ENCODE data around the gene NRXN3.

The NRXN3 gene

DNA sequence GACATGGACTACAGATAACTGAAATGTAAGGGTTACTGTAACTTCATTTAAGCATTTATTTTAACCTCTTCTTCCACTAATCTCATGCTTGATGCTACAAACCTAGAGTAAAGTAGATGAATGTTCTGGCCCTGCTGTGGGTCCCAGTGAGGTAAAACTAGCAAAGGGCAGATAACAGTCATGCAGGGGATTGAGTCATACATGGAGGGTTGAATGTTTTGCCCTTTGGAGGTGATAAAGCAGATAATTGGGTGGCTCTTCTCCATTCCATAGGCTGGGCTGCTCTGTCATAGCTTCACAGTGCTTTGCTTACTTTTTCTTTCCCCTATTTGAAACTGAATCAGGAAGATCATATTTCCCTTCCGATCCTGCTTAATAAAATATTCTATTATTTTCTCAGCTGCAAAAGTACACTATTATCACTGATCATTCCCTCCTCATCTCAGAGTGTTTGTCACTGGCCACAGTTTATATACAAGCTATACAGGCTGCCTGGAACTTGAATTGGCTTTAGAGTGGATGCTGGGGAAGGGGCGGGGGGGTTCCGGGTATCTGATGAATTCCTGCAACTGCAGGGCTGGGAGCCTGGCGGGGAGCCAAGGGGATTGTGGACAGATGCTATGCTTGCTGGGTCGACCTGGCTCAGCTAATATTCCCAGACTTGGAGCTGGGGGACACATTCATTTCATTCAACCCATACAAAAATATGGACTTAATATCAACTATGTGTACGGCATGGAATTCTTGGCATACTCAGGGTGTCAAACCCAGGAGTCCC lies 235.1 kb downstream of the NRXN3 start:
- TF ChIP-seq, protein P1, sequence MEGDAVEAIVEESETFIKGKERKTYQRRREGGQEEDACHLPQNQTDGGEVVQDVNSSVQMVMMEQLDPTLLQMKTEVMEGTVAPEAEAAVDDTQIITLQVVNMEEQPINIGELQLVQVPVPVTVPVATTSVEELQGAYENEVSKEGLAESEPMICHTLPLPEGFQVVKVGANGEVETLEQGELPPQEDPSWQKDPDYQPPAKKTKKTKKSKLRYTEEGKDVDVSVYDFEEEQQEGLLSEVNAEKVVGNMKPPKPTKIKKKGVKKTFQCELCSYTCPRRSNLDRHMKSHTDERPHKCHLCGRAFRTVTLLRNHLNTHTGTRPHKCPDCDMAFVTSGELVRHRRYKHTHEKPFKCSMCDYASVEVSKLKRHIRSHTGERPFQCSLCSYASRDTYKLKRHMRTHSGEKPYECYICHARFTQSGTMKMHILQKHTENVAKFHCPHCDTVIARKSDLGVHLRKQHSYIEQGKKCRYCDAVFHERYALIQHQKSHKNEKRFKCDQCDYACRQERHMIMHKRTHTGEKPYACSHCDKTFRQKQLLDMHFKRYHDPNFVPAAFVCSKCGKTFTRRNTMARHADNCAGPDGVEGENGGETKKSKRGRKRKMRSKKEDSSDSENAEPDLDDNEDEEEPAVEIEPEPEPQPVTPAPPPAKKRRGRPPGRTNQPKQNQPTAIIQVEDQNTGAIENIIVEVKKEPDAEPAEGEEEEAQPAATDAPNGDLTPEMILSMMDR (IDR thresholded peaks at IDR 0.05), result no peak
- no peak overlapping the region for H3K27ac ChIP-seq
- H3K4me3 ChIP-seq, result no peak overlapping the region
- DNase-seq (ENCODE audit: low spot score), result no peak

DNA sequence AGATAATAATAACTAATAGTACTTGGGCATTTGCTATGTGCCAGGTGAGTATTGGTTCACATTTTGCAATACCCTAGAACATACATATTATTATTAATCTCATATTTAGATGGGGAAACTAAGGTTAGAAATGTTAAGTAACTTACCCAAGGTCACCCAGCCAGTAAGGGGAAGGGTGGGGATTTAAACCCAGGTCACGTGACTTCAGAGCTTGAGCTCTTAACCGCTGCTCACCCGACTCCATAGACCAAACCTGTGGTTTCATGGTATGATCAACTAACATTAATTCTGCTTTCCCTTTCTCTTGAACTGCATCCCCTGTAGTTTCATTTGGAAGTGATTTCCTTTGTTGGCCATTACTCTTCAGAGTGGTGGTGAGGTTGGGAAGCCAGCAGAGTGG lies 242.3 kb downstream of the NRXN3 start:
- no peak overlapping the region for H3K27ac ChIP-seq
- TF ChIP-seq, protein P1 (IDR thresholded peaks at IDR 0.05), result no peak
- H3K4me3 ChIP-seq, result no peak overlapping the region
- DNase-seq (ENCODE audit: low spot score), result no peak

DNA sequence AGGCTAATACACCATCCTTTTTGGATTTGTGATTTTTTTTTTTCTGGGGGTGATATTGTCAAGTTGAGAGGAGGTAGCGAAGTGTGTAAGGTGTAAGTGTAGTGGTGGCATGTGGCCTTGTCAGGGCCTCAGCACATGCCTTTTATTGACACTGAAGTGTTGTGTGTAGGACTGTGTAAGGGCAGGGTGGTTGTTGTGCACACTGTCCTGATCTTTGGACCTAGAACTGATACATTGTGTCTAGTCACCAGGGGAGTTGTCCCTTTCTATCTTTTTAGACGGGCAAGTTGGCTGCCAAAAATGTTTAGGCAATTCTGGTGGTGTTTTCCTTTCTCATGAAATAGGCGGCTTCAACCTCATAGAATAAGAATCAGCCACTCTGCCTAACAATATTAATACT lies 244.0 kb downstream of the NRXN3 start:
- Histone ChIP-seq H3K27ac (no peak overlapping the region), H3K4me3 (no peak overlapping the region)
- DNase-seq (ENCODE audit: low spot score), result no peak
- TF ChIP-seq, protein P1 (IDR thresholded peaks at IDR 0.05), result no peak

DNA sequence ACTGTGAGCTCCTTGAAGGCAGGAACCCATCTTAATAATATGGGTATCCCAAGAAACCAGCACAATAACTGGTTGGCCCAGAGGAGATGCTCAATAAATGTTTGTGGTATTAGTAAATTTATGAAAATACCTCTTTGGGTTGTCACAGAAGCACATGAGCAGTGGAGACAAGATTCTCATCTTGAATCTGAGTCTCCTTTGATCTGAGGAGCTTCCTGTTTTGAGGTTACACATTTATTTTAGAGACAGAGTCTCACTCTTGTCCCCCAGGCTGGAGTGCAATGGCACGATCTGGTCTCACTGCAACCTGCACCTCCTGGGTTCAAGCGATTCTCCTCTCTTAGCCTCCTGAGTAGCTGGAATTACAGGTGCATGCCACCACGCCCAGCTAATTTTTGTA lies 247.4 kb downstream of the NRXN3 start:
- Histone ChIP-seq H3K4me3 (no peak overlapping the region), H3K27ac (no peak overlapping the region)
- DNase-seq (ENCODE audit: low spot score), result no peak
- TF ChIP-seq, protein P1 (IDR thresholded peaks at IDR 0.05), result no peak

DNA sequence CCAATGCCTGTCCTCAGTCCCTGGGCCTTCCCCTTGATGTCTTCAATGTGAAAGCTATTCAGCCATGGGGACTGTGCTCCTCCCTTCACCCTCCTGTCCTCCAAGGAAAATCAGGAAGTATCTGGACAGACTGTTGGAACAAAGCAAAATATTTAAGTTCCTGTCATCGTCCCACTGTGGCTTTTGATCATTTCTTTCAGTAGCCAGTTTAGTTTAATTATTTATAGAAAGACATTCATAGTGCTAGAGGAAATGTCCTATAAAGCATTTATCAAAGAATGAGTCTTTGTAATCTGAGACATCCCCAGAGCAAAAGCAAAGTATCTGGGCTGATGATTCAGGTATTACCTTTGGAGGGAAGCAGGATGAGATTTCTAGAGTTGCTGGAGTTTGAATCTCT lies 254.1 kb downstream of the NRXN3 start:
- no peak for DNase-seq (ENCODE audit: low spot score)
- TF ChIP-seq, protein P1 (IDR thresholded peaks at IDR 0.05), result no peak

DNA sequence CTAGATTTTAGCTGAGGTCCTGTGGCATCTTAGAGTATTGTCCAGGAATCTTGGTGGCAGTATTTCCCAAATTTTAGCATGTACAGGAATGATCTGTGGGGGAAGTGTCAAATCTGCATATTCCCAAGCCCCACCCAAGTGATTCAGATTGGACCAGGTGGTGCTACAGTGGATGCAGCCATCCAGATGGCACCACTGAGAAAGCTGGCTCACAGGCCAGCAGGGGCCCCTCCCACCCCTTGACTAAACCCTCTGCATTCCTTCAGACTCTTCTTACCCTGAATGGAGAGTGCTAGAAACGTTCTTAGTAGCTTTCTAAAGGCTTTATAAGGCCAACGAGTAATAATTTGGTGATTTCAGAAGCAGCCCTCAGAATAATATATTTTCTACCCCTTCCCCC lies 255.2 kb downstream of the NRXN3 start:
- no peak overlapping the region for H3K27ac ChIP-seq
- TF ChIP-seq, protein P1 (IDR thresholded peaks at IDR 0.05), result no peak
- DNase-seq (ENCODE audit: low spot score), result no peak

More for the DNA sequence above, 254.1 kb downstream of the NRXN3 start:
- Histone ChIP-seq H3K4me3 (no peak overlapping the region), H3K27ac (no peak overlapping the region)

DNA sequence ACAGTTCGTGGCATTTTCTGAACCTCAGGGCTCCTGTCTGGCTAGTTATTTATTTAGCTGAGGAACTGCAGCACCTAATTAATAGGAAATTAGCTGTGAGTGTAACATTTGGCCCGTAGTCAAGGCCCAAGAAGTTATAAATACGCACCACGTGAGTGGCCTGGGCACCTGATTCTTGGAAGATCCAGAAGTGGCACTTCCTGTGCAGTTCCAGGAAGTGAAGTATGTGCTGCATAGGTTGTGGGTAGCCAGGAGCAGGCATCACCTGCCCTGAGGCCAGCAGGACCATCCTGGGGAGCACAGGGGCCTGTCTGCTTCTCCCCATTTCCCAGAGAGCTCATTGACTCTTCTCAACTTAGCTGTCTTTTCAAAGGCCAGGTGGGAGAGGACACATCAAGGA lies 255.6 kb downstream of the NRXN3 start:
- Histone ChIP-seq H3K4me3 (no peak overlapping the region), H3K27ac (no peak overlapping the region)
- TF ChIP-seq, protein P1 (IDR thresholded peaks at IDR 0.05), result no peak
- DNase-seq (ENCODE audit: low spot score), result no peak

More for the DNA sequence above, 255.2 kb downstream of the NRXN3 start:
- no peak overlapping the region for H3K4me3 ChIP-seq

Measured in coronary artery (tissue), 2 donors.